Bone marrow (tissue), 2 donors: ENCODE results near the gene MEAF6.

Experiments
- DNase-seq, 2 donors: peaks; one replicate each; lab custom pipeline; 2025; lab: John Stamatoyannopoulos, UW

MEAF6 gene

DNA sequence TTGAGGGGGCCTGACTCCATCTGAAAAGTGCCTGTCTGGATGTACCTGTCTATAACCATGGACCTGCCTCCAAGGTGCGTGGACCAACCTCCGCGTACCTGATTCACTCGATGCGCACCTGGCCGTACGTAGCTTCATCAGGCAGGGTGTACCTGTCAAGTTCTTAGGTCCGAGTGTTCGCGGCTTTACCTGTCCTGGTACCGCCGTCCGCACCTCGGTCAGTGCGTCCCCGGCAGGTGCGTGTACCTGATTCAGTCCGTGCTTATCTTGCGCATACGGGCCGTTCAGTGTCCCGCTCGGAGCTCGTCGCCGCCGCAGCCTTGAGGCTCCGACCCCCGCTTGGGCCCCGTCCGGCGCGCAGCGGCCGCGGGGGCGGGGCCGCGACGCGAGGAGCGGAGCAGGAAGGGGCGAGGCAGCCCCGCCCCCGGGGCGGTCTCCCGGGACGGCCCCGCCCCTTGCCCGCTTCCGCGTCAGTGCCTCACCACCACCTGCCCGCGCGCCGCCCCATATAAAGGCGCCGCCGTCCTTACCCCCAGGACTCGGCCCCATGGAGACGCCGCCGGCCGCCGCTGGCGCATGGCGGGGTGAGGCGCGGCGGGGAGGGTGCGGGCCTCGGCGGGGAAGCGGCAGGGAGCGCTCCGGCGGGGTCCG lies 40.4 kb downstream of the MEAF6 start, which contains the start of gene ZC3H12A:
TSS of gene ZC3H12A (plus strand) at position 535 of the 651 bp plus-strand sequence. CDS start 917 bp downstream, outside the sequence.
- DNase-seq, result peak; percentile 53 to 66

DNA sequence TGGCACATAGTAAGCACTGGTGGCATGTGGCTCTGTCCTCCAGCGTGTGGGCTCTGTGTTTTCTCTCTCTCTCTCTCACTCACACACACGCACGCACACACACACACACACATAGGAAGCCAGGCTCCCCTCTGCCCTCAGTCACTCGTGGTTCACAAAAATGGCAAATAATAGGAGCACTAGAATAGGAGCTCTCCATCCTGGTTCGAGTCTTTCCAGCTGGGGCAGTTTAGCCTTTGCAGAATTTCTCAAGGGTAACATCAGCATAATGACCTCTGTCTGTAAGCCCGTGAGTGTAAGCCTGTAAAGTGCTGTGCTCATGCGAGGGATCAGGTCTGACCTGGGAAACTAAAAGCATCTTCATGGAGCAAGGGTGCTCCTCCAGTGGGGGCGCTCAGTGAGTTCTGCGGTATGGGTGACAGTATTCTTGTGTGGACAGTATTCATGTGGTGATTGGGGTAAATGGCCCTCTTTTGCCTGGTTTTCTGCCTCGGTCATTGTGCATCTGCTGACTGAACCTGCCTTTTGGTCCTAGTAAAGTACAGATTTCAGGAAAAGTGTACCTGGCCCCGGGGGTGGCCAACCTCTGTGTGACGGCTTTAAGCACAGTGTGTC lies 41.0 kb downstream of the MEAF6 start:
- DNase-seq, result peak in 1 of 2 donors; percentile 5

DNA sequence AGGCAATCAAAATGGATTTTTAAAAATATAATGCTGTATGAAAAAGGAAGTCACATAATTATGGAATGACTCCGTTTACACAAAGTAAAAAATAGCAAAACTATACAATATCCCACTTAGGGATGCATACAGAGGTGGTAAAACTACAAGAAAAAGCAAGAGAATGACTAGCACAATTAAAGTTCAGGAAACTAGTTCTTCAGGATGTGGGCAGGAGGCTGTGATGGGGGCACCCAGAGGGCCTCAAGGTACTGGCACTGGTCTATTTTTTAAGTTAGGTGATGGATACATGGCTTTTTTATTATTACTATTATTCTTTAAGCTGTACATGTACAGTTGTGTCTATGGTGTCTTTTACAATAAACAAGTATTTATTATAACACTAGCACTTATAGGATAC lies 41.6 kb downstream of the MEAF6 start:
- DNase-seq, result no peak

DNA sequence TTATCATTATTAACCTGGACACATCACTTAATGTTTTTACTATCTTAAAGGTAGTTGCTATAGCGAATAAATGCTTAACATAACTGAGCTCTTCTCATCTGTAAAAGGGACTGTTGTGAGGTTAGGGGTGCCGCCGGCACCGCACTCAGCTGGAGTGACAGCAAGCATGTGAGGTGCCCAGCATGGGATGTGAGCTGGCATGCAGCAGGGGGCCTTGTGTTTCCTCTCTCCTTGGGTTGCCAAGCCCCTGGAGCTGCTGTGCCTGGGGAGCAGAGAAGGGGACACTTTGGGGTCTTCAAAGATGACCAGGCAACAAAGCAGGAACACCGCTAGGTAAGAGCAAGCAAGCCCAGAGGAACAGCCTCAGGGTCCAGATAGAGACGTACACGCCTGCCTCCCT lies 42.3 kb downstream of the MEAF6 start:
- no peak for DNase-seq

DNA sequence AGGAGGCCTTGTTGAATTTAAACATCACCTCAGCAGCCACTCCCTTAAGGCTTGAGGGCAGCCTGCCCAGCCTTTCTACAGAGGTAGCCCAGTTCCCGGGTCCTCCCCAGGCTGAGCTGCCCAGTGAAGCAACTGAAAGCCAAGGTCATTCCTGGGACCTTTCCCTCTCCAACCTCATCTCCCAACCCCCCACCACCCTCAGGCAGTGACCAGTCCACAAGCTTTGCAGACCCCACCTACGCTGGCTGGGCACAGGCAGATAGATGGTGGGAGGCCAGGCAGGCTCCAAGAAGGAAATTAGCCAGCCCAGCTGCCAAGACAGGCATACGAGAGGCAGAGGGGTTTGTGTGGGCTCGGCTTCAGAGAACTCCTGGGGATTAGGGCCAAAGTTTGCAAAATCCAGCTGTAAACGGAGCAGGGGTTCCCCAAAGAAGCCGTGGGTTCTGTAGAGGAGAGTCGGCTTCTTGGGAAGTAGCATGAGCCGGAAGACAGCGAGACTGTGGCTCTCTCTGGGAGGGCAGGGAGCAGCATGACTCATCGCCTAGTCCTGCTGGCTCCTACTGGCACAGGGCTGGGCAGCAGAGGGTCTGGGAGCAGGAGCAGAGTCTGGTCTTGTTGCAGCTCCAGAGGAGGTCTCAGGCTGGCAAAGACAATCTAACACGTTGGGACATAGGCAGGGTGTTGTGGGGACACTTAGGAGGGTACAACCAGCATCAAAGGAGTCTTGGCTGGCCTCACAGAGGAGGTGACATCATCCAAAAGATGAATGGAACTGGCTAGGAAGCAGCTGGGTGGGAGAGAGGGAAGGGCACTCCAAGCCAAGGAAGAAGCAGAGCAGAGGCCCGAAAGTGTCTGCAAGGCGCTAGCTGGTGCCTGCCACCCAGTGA lies 43.0 kb downstream of the MEAF6 start:
- DNase-seq, result peak; percentile 25 to 34

DNA sequence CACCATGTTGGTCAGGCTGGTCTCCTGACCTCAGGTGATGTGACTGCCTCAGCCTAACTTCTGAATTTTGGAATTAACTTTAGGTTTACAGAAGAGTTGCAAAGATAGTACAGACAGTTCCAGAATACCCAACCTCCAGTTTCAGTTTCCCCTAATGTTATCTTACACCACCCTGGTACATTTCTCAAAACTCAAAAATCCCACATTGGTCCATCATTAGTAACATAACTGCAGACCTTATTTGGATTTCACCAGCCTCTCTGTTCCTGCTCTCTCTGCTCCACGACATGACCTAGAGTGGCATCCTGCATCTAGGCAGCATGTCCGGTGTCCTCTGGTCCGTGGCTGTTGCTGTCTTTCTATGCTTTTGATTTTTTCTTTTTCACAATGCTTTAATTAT lies 45.2 kb downstream of the MEAF6 start:
- DNase-seq, result no peak

DNA sequence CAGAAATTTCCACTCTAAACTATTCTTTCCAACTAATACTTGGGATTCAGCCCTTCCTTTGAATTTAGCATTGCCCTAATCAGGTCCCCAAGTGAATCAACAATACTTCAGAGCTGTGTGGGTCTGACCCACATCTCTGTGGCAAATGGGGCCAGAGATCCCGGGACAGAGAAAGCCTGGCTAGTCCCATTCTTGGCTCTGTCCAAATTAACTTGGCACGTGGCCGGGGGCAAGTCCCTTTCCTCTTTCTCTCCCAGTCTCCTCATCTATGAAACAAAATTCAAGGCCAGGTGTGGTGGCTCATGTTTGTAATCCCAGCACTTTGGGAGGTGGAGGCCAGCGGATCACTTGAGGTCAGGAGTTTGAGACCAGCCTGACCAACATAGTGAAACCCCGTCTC lies 46.5 kb downstream of the MEAF6 start:
- DNase-seq, result no peak

DNA sequence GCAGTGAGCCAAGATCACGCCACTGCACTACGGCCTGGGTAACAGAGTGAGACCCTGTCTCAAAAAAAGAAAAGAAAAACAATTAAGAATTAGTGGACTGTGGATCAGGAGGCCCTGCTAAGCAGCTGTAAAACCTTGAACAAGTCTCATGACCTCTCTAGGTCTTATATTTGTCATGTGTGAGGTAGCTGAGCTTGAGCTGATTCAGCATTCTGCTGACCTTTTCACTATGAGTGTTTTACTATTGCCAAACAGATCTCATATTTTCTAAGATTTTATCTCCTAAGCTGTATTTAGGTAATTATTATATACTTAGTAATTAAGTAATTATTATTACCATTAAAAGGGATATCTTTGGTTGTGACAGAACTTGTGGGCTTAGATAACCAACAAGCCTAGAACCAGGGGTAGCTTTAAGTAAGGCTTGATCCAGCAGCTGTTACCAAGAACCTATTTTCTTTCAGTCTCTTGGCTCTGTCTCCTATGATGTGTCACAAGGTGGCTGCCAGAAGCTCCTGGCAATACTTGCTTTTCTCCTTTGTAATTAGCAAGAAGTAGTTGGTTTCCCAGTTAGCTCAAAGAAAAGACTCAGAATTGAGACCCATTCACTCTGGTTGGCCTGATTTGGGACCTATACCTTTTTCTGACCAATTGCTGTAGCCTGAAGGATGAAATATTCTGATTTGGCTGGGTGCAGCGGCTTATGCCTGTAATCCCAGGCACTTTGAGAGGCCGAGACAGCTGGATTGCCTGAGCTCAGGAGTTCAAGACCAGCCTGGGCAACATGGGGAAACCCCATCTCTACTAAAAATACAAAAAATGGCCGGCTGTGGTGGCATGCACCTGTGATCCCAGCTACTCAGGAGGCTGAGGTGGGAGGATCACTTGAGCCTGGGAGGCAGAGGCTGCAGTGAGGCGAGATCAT lies 48.7 kb downstream of the MEAF6 start:
- no peak for DNase-seq

DNA sequence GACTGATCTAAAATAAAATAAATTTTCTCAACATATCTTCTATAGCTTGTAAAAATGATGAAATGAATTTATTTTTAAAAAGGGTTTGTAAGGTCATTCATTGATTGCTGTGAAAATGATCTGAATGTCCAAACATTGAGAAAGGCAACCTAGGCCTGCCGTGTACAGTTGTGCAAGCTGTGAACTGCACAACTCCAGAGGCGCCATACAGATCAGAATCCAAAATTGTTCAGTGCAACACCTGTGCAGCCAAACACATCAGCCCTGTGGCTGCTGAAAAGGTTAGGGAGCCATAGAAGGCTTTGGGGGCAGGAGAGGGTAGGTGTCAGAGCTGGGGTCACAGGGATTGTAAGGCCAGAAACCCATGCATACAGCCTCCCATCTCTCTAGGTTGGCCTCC lies 50.1 kb downstream of the MEAF6 start:
- no peak for DNase-seq

DNA sequence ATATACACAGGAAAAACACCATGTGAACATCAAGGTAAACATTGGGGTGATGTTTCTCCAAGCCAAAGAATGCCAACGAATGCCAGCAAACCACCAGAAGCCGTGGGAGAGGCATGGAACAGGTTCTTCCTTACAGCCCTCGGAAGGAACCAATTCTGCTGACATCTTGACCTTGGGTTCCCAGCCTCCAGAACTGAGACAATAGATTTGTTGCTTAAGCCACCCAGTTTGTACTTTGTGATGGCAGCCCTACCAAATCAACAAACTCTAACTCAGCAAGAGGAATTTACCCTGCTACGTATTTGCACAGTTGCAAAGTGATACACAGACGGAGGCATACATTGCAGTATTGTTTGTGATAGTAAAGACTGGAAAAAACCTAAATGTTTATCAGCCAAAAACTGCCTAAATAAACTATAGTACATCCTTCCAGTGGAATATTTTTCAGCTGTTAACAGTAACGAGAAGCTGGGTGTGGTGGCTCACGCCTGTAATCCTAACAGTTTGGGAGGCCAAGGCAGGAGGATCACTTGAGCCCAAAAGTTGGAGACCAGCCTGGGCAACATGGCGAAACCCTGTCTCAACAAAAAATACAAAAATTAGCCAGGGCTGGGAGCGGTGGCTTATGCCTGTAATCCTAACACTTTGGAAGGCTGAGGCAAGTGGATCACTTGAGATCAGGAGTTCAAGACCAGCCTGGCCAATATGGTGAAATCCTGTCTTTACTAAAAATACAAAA lies 52.7 kb downstream of the MEAF6 start:
- DNase-seq, result no peak

DNA sequence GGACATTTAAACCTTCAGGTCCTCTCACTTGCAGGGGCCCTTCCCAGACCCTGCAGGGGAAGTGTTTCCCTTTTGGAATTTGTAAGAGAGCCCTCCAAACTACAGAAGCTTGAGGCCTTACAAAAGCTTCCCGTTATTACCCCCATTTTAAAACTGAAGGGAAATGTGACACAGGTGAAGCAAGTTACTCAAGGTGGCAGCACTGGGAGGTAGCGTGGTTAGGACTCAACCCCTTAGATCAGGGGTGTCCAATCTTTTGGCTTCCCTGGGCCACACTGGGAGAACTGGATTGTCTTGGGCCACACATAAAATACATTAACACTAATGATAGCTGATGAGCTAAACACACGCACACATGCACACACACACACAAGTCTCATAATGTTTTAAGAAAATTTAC lies 56.0 kb downstream of the MEAF6 start:
- no peak for DNase-seq

DNA sequence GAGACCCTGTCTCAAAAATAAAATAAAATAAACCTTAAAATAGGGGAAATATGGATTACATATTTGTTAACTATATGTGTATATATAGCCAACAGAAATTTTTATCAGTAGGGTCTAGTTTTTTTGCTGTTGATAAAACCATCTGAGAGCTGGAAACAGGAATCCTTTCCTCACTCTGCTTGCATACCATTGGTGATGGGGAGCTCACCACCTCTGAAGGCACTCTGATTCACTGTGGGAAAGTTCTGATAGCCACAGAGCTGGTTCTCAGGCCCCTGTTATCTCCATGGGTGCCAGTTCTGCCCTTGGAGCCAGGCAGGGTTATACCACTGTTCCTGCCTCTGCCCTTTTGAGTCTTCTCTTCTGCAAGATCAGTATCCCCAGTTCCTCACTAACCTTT lies 58.0 kb downstream of the MEAF6 start:
- no peak for DNase-seq

DNA sequence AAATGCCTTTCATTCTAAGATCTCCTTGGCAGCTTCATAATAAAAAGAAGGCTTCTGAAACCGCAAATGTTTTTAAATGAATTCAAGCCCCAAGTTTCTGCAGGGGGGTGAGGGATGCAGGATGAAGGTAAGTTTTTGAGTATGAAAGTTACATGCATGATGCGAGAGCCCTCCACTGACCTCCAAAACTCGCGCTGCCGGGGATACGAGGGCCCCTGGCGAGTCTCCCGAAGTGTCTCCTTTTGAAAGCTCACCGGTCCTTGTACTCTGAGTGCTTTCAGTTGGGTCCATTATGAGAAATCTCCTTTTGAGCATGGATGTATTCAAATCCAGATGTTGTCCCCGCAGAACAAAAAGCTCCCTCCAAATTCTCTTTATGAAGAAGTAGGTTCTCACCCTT lies 59.0 kb downstream of the MEAF6 start:
- no peak for DNase-seq

DNA sequence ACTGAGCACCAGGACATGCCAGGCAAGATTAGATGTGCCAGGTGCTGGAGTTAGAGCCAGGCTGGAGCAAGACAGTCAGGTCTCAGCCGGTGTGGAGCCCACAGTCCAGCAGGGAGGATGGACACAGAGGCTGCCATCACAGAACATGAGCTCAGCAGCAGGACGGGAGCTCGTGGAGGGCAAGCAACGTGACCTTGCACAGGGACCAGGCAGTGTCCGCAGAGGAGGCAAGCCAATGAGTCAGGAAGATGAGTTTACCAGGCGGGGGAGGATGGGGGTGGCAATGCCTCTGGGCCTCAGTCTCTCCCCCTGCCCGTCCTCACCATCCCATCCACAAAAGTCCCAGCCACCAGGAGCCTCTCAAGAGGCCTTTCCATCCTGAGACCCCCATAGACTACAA lies 60.9 kb downstream of the MEAF6 start:
- no peak for DNase-seq

DNA sequence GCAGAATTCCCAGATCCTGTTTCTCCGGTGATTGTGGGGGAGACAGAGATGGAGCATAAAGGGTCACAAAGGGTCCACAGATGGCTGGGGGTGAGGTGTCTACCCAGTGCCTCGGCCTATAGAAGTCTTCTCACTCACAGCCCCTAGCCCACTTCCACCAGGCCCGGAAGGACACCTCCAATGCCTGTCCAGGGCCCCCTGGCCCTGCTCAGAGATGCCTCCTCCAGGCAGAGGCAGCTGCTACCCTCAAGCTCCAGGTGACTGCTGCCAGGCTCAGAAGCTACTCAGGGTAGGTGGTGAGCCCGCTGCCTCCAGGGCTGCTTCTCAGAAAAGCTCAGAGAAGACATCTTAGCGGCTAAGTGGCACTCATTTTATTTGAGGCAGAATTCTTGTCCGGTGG lies 62.1 kb downstream of the MEAF6 start:
- no peak for DNase-seq

DNA sequence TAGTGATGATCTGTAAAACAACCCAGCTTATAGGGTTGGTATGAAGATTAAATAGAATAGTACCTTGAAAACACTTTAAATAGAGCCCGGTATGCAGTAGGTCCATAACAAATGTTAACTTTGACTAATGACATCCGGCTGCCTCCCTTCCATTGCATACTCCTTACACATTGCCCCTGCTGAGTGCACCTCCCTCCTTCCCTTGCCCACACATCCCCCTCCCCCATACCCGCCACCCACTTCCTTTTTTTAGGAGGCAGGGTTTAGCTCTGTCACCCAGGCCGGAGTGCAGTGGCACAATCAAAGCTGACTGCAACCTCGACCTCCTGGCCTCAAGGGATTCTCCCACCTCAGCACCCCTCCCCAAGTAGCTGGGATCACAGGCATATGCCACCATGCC lies 64.6 kb downstream of the MEAF6 start:
- DNase-seq, result peak; percentile 27 to 90

DNA sequence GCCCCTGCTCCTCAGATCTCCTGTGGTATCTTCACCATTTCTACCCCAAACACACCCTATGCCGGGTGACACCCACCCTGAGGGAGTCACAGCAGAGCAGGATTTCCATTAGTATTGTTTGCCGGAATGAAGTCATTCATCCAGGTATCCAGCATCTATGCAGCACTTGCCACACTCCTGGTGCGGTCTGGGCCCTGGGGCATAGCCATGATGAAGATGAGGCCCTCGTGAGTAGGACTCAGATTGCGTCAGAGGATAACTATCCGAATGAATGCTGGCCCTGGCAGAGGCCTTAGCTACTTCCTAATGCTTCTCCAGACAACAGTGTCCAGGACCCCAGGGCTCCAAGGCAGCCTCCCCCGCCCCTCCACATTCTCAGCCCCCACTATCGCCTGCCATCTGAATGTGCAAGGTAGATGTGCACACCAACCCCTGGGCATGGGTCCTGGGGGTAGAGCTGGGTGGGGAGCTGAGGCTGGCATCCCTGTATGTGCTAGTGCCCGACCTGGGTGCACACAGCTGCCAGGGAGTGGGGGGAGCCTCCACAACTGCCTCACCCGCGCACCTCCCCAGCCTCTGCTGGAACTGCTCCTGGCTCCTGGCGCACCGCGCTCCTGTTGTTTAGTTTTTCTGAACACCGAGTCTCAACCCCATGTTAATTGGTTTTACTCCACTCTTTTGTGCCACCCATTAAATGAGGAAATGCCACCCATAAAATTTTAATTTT lies 65.7 kb downstream of the MEAF6 start:
- DNase-seq, result no peak

DNA sequence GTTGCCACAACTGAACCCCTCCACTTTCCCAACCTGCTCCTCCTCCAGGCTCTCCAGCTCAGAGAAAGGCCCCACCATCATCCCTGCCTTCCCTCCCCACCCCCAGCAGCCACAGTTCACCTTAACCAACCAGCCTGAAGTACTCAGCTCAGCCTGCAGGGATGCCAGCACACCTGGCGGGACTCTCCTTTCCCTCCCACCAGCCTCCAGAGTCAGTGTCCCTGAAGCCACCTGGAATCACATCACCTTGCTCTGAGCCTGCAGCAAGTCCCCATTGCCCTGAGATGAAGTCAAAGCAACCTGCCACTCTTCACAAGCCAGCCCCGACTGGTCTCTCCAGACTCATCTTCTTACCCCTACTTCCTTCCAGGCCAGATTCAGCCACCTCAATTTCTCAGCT lies 66.4 kb downstream of the MEAF6 start:
- DNase-seq, result no peak

DNA sequence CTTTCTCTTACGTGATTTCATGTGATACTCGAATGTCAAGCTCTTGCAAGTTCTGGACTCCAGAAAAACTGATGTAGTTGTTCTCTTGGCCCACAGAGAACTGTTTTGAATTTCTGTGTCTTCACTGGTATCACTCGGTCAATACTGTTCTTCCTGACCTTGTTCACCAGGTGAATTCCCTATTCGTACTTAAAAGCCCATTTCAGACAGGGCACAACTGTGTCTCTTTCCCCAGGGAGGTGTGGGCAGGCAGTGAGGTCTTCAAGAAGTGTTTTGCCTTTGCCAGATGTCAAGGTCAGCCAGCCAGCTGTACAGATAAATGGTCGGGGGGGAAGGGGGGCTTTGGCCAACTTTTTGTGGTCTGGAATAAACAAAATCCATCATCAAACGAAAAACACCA lies 67.7 kb downstream of the MEAF6 start:
- DNase-seq, result no peak

DNA sequence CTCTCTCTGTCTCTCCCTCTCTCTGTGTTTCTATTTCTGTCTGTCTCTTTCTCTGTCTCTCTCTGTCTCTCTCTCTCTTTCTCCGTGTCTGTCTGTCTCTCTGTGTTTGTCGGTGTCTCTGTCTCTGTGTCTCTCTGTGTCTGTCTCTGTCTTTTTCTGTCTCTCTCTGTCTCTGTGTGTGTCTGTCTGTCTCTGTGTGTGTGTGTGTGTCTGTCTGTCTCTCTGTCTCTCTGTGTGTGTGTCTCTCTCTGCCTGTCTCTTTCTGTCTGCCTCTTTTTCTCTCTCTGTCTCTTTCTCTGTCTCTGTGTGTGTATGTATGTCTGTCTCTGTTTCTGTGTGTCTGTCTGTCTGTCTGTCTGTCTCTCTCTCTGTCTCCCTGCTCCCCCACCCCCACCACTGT lies 71.9 kb downstream of the MEAF6 start:
- DNase-seq, result no peak
